OCI-LY7 (cell line): ENCODE measurements around the gene RGCC.
A peak's percentile ranks its signal among the peaks of the same experiment; 100 is the strongest.

Source experiments
- EZH2phosphoT487 ChIP-seq: fragments of 200-600 bp; sonication (generic); IDR thresholded peaks from 2 replicates; pipeline ENCODE4 v1.6.1; 2018; ENCODE audit warnings: low read depth, borderline replicate concordance, mild to moderate bottlenecking, mixed run types, antibody characterized with exemption, low read length, moderate library complexity, mixed read lengths
- TF ChIP-seq, protein P1 (sequence below): fragments of 200-600 bp; sonication (generic); conservative IDR thresholded peaks from 2 replicates; pipeline ENCODE4 v1.5.1; 2014; ENCODE audit warnings: mild to moderate bottlenecking, antibody characterized with exemption, low read length, moderate library complexity, mixed read lengths

- TF ChIP-seq, protein P1, sequence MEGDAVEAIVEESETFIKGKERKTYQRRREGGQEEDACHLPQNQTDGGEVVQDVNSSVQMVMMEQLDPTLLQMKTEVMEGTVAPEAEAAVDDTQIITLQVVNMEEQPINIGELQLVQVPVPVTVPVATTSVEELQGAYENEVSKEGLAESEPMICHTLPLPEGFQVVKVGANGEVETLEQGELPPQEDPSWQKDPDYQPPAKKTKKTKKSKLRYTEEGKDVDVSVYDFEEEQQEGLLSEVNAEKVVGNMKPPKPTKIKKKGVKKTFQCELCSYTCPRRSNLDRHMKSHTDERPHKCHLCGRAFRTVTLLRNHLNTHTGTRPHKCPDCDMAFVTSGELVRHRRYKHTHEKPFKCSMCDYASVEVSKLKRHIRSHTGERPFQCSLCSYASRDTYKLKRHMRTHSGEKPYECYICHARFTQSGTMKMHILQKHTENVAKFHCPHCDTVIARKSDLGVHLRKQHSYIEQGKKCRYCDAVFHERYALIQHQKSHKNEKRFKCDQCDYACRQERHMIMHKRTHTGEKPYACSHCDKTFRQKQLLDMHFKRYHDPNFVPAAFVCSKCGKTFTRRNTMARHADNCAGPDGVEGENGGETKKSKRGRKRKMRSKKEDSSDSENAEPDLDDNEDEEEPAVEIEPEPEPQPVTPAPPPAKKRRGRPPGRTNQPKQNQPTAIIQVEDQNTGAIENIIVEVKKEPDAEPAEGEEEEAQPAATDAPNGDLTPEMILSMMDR: peak; percentile 49
- TF ChIP-seq EZH2phosphoT487: no peak
Measured at GRCh38 chr13:41467425-41467945, 10.1 kb downstream of the RGCC start.
